Measurements from ENCODE around the gene AP3B1.

DNA sequence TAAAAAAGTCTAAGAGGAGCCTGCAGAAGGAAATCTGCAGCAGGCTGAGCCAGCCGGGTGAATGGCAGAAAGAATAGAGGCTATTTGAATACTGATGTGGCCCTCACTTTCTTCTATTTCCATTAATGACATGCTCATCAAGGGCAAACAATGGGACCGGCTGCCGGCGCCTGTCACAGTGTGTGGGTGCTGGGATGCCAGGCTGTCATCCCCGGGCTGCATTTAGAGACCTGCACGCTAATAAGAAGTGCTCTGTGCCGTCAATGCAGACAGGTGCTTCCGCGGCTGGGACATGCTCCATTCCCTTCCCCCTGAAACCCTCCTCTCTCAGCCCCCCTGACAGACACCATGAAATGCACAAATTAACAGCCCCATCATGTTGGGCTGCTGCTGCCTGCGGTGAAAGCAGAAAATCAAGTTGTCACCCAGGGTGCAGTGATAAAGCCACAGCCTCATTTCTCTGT, 300.6 kb downstream of the AP3B1 start:
- TF ChIP-seq, protein P1, sequence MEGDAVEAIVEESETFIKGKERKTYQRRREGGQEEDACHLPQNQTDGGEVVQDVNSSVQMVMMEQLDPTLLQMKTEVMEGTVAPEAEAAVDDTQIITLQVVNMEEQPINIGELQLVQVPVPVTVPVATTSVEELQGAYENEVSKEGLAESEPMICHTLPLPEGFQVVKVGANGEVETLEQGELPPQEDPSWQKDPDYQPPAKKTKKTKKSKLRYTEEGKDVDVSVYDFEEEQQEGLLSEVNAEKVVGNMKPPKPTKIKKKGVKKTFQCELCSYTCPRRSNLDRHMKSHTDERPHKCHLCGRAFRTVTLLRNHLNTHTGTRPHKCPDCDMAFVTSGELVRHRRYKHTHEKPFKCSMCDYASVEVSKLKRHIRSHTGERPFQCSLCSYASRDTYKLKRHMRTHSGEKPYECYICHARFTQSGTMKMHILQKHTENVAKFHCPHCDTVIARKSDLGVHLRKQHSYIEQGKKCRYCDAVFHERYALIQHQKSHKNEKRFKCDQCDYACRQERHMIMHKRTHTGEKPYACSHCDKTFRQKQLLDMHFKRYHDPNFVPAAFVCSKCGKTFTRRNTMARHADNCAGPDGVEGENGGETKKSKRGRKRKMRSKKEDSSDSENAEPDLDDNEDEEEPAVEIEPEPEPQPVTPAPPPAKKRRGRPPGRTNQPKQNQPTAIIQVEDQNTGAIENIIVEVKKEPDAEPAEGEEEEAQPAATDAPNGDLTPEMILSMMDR (IDR thresholded peaks at IDR 0.05), result no peak
- TF ChIP-seq POLR2A (IDR thresholded peaks at IDR 0.05), result no peak
